TTC549 (cell line): Measurements from ENCODE around the gene NXN.
"Not testable (repeated sequence)": the region's sequence is repeated elsewhere in the genome, so short reads cannot be mapped to it uniquely, and the experiment has no call there.

Experiments
- FAIRE-seq: peaks from 2 replicates; lab custom pipeline; 2012; peaks lifted over from hg19 to GRCh38; lab: Jason Lieb, UNC

The NXN gene

DNA sequence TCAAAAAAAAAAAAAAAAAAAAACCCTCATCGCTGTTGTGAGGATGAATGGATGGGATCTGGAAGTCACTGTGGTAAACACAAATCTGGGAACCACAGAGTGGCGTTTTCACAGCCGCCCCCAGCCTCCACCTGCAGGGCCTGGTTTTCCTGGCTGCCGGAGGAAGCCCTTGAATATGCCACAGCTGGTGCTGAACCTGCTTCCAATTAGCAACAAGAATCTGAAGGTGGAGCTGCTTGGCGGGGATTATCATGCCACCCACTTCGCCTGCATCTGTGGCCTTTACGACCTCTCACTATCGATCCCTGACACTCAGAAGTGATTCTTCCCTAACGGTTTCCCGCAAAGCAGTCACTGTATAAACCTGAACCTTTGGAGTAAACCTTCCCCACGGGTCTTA, 181.3 kb downstream of the NXN start:
- no peak for FAIRE-seq

DNA sequence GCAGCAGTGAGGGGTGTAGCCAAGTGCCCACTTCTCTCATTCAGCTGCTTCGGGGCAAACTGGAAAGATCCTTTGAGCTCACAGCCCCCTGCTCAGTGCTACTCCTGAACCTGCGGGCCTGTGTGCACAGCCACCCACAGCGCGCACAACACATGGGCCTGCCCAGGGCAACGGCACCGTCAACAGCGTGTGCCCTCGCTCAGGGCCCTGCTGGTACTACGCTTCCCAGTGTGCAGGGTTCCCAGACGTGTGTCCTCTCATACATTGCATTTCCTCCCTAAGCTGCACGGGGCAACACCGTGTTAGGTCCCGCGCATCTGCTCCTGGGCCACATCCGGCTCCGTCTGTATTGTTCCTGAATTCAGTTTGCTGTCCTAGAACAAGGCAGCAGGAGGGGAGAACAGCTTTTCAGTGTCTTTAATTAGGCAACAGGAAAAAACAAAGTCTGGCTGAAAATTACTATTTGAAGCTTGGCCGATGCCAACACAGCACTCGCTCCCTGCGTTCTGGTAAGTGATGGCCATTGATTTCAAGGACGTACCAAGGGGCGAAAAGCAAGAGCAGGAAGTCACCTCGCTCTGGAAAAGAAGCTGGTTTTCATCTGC, 182.2 kb downstream of the NXN start:
- FAIRE-seq = no peak

DNA sequence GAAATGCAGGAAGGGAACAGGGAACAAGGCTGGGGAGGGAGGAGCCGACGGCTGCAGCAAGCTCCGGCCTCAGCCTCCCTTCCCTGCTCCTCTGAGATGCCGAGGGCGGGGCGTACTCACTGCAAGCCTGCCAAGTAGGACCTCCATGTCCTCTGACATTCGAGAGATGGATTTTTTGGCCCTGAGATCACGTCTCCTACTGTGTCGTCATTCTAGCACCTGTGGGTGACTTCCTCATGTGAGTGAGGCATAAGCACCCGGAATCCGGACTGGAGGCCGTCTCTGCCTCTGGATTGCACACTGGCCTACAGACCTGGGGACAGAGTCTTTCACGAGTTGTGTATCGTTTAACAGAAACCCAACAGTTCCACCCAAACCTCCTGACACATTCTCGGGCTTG, 183.0 kb downstream of the NXN start:
- no peak for FAIRE-seq

DNA sequence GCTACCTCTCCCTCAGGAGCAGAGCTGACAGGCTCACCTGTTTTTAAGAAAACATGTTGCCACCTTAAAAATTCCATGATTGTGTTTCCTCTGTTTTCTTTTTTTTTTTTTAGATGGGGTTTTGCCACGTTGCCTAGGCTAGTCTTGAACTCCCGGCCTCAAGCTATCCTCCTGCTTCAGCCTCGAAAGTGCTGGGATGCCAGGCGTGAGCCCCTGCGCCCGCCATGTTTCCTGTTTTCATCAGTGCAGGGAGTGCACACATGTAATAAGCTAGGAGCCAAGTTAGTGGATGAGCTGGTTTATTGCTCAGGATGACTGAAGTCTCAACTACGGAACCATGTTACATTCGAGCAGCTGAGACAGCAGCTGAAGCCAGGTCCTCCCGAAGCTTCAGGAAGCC, 183.9 kb downstream of the NXN start:
- no peak for FAIRE-seq

DNA sequence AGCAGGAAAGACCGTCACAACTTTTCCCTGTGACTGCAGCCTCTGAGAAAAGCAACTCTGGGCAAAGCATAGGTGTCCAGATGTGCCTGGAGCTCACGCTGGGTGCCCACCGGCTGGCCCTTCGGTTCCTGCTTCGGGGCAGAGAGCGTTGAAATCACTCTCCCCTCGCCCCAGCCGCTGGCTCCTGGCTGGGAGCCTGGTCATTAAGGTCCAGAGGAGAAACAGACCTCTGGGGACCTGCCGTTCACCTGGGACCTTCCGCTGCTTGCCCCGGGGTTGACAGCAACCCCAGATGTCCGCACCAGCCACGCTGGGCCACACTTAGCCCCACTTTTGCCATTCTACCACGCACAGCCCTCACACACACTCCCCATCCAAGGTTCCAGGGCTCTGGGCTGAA, 184.3 kb downstream of the NXN start:
- no peak for FAIRE-seq

DNA sequence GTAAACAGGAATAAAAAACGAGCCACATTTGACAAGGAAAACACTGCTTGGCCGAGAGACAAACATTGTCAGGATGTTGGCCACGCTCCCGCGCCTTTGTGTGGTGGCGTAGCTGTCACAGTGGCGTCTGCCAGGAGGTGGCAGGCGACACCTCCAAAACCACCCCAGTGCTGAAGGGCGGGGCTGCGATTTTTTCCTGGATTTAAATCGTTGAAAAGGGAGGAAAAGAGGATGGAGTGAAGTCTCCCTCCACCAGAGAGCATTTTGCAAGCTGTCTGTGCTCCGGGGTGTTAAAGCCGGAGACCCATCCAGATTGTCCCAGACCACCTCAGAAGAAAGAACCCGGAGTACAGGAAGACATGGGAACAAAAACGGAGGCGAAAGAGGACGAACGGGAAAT, 184.7 kb downstream of the NXN start:
- FAIRE-seq = no peak

DNA sequence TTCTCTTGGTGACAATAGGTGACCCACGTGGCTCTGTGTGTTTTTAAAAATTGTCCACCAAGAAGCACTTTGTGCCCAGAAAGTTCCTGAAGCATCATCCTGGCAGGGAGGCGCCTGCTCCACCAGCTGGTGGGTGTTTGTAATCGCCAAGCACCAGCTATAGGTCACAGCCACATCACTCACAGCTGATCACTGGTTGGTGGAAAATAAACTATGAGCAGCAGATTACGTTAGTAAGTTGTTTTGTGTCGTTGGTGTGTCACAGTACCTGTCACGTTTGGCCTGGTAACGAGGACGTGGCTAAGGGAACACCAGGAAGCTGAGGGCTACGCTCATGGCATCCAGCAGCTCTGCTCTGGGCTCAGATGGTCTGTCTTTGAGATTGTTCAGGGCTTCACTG, 187.3 kb downstream of the NXN start:
- no peak for FAIRE-seq

DNA sequence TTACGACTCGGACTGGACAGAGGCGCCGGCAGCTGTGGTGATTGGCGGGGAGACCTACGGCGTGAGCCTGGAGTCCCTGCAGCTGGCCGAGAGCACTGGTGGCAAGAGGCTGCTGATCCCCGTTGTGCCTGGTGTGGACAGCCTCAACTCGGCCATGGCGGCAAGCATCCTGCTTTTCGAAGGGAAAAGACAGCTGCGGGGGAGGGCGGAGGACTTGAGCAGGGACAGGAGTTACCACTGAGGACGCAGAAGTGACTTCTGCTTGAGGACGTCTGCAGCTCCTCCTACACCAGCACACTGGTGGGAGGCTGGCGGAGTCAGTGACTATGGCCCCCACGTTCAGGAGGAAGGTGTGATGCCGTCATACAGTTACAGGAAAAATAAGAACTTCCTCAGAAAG, 187.7 kb downstream of the NXN start:
- no peak for FAIRE-seq

DNA sequence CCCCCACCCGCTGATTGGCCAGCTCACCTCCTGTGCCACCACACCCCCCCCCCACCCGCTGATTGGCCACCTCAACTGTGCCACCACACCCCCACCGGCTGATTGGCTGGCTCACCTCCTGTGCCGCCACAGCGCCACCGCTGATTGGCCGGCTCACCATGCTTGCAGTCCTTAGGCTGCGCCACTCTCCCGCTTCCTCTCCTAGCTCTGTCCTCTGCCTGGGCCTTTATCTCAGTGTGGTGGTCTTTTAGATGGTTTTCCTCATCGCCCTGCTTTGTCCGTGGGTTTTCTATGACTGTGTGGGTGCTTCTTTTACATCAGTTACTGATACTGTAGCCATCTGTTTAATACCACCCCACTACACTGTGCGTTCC, 188.7 kb downstream of the NXN start:
- not testable (repeated sequence) for FAIRE-seq

DNA sequence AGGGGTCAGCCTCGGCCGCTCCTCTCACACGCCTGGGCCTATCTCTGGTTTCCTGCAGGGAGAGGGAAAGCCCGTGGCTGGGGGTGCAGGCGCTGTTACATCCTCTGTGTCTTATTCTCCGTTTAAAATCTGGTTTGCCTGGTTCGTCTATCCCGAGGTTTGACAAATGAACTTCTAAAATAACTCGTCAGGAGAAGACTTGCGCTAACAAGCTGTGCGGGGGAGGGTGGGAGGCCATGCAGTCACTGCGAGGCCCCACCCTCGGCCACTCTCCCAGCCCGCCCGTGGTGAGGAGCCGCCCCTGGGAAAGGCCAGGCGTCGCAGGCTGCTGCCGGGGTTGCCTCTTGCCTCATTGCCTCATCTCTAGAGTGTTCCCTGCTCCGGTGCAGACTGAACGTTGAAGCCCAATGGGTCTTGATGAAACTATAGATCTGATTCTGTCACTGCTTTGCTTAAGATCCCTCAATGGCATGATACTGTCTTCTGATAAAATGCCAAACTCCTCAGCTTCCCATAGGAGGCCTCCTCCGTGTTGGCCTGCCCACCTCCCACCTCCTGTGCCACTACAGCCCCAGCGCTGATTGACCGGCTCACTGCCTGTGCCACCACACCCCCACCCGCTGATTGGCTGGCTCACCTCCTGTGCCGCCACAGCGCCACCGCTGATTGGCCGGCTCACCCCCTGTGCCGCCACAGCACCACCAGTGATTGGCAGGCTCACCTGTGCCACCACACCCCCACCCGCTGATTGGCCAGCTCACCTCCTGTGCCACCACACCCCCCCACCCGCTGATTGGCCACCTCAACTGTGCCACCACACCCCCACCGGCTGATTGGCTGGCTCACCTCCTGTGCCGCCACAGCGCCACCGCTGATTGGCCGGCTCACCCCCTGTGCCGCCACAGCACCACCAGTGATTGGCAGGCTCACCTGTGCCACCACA, 189.4 kb downstream of the NXN start:
- not testable (repeated sequence) for FAIRE-seq

DNA sequence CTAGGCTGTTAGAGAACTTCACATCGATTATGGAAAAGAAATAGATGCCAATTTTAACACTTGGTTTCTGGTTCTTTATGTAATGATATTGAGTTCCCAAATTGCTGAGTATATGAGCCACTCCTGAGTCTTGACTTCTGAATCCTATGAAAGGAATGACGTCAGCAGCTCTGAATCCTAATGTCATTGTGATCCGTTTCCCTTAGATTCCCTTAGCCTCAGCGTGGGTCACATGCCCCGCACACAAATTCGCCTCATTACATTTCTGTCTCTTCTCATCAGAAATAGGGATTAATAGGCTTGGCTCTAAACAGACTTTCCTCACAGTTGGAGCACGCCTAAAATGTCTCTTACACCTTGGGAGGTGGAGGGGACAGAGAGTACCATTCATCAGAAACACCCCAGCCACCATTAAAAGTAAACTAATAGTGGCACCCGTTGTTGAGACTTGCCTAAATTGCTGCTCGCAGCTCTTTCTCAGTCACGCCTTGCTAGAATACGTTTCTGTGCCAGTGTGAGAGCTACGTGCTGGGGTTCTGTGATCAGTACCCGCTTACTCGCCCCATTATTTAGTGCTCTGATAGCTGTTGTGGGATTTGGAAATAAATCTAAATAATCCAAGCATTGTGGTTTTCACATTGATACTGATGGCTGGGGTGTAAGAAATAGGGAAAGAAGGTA, 190.3 kb downstream of the NXN start:
- FAIRE-seq = no peak

DNA sequence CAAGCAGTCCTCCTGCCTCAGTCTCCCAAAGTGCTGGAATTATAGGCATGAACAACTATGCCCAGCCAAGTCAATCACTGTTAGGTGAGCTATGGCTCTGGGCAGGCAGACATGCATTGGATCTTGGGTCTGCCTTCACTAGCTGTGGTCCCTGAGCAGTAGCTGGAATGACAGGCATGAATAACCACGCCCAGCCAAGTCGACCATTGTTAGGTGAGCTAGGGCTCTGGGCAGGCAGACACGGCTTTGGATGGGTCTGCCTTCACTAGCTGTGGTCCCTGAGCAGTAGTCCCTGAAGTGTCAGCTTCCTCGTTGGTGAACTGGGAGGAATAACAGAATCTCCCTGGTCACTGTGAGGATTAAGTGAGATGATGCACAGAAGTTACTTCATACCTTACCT, 191.0 kb downstream of the NXN start:
- FAIRE-seq = no peak

DNA sequence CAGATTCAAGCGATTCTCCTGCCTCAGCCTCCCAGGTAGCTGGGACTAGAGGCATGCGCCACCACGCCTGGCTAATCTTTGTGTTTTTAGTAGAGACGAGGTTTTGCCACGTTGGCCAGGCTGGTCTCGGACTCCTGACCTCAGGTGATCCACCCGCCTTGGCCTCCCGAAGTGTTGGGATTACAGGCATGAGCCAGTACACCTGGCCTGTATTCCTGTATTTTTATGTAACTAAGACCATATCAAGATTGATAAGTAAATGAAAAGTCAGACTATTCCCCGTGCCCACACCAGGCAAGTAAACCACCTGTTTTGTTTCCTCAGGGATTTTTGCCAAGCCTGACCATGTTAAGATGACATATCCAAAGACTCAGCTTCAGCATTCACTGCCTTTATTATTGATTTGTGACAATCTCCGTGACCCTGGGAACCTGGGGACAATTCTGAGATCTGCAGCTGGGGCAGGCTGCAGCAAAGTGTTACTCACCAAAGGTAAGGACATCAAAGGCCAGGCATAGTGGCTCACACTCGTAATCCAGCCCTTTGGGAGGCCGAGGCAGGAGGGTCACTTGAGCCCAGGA, 191.8 kb downstream of the NXN start:
- FAIRE-seq = no peak

DNA sequence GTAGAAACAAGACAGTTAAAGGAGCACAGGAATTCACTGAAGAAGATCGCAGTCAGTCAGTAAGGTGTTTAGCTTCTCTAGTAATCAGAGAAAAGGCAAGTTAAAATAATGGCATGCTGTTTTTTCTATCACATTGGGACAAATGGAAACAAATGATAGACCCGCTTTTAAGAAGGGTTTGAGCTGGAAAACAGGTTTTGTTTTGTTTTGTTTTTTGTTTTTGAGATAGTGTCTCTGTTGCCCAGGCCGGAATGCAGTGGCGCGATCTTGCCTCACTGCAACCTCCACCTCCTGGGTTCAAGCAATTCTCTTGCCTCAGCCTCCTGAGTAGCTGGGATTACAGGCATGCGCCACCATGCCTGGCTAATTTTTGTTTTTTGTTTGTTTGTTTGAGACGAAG, 193.7 kb downstream of the NXN start:
- FAIRE-seq = not testable (repeated sequence)

DNA sequence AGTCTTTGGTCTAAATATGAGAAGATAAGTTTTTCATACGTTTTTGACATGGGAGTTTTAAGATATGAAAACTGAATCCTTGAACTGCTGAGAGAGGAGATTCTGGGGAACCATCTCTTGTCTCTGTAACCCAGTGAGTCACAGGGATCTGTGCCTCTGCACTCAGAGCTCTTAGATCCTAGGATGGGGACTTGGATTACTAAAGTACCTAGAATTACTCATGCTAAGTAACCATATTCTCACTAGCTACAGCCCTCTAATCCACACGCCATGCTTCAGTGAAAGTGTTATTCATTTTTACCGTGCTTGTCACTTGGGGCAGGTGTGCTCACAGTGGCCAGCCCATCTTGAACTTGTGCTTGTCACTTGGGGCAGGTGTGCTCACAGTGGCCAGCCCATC, 195.4 kb downstream of the NXN start:
- FAIRE-seq = no peak

DNA sequence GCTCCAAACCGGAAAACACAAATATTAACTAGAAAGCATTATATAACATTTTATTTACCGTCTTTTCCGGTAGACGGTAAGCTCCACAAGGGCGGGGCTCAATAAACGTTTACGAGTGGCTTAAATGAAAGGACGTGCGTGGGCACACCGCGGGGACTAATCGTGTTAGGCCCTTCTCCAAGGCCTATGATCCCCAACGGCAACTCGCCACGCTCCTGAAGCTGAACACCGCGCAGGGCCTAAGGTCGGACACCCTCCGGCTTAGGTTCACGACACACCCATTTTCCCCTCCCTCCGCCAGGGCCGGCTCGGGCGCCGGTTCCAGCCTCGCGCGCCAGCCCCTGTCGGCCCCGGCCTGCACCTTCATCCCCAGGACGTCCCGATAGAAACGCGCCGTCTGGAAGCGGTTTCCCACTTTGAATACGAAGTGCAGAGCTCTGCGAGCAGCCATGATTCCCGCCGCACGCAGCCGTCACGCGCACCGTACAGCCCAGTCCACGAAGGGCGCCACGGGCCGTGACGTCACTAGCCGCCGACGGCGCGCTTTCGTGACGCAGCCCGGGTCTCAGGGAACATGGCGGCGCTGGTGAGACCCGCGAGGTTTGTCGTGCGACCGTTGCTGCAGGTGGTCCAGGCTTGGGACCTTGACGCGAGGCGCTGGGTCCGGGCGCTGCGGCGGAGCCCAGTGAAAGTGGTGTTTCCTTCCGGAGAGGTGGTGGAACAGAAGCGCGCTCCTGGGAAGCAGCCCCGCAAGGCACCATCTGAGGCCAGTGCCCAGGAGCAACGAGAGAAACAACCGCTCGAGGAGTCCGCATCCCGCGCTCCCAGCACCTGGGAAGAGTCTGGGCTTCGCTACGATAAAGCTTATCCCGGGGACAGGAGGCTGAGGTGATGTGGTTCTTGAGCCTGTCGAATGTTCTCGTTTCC, 197.5 kb downstream of the NXN start, which contains the start of the genes GLOD4 and MRM3:
Gene GLOD4, minus strand, starts transcription at position 476 of the 927 bp plus-strand sequence. Its CDS starts 25 bp downstream, at position 451.
Gene MRM3, plus strand, starts transcription at position 549 of the 927 bp plus-strand sequence. Its CDS starts 26 bp downstream, at position 575.
- FAIRE-seq = no peak

DNA sequence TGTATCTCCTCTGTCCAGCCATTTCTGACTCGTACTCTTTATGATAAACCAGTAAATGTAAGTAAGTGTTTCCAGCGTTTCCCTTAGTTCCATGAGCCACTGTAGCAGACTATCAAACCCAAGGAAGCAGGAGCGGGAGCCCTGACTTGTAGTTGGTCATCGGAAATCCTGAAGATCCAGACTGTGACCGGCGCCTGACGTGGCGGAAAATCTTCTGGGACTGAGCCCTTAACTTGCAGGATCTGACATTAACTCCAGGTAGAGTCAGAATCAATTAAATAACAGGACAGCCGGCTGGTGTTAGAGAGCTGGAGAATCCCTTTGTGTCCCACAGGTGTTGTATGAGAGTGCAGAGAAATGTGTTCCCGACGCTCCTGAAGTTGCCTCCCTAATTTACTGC, 201.5 kb downstream of the NXN start:
- FAIRE-seq = no peak

DNA sequence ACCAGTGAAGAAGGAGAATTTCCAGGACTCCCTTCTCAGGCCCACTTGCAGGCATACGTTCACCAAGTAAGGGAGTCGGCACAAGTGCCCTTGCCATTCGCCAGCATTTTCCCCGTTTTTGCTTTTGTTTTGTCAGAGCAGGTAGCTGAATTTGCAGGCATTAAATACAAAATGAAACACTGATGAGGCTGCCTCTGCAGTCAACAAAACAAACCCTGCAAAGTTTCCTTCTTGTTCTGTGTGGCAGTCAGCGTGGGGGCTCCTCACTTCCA, 205.3 kb downstream of the NXN start:
- FAIRE-seq = no peak

DNA sequence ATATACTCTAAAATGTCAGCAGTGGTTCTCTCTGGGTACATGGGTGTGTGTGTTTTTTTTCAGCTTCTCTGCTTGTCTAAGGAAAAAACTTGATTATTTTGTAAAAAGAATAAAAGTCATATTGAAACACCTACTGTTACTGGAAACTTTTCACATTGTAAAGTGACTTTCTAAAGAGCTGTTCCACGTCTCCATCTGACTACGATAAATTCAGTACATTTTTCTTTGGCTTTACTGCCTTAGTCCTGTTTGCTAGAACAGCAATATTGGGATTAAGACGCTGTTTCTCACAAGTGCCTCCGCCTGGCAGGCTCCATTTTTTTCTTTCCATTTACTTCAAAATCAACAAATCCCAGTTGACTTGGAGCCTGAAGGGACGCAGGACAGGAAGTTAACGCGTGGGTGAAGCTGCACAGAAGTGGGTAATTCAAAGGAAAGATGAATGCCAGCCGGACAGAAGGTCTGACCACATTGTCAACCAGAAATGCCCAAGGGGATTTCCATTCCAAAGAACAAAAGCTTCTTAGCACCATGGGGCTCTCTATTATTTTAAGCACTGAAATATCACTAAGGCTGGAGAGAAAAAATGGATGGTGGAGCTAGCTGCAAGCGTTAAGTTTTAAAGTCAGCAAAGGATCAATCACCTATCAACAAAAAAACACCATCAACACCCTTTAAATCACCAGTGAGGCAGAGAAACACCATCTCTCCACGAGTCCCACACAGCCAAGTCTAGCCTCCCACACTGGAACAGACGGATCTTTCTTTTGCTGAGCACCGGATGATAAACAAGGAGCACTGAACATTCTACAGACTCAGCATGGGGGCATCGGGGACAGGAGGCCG, 205.9 kb downstream of the NXN start:
- FAIRE-seq = no peak

DNA sequence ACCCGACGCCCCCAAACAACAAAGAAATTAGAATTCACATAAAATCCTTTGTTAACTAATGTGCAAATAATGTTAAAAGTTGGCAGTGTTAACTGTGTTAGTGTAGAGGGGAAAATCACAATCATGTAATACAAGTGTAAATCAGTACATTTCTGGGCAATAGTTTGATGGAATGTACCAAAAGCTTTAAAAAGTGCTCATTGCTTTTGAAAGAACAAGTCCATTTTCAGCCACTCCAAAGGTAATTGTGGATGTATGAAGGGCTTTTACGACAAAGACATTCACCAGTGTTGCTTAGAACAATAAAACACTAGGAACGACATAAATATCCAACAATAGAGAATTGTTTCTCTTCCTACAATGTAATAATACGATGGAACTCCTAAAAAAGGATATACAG, 206.6 kb downstream of the NXN start:
- no peak for FAIRE-seq

DNA sequence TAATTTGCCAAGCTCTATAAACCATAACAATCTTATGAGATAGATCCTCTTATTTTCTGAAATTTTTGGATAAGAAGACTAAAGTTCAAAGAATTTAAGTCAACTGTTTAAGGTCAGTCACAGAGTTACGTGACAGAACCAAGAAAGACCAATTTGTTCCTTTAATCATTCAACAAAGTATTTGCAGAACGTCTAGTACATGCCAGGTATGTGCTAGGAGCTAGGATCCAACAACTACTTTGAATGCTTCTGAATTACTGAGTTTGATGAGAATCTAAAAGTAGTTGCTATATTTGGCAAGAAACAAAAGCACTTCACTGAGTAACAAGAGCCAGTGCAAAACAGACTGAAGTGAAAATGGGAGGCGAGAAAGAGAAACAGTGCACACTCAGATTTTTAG, 212.5 kb downstream of the NXN start:
- FAIRE-seq = no peak
